ENCODE measurements around the gene POLD4.

GRCh38 chr11:67373648-67374570, 20.6 kb upstream of the POLD4 start:
- TF ChIP-seq POLR2A (IDR thresholded peaks at IDR 0.05) (peak in 1 of 2 donors; percentile 15), CTCF (IDR thresholded peaks at IDR 0.05) (peak in 1 of 2 donors; percentile 52), EP300 (IDR thresholded peaks at IDR 0.05) (no peak), POLR2AphosphoS5 (IDR thresholded peaks at IDR 0.05) (peak in 2 of 3 donors; percentile 59 to 62)

Measured in suprapubic skin (tissue), 4 donors.